Ishikawa (cell line): ENCODE measurements around the gene SESN2.

Experiments
- CEBPB ChIP-seq: IDR thresholded peaks from 2 replicates; pipeline ENCODE4 v1.6.1; 2012
- CREB1 ChIP-seq: IDR thresholded peaks from 2 replicates; pipeline ENCODE4 v1.6.1; 2012; ENCODE audit warnings: low read depth
- EGR1 ChIP-seq: IDR thresholded peaks from 2 replicates; pipeline ENCODE4 v1.6.1; 2012
- EP300 ChIP-seq: IDR thresholded peaks from 2 replicates; pipeline ENCODE4 v1.6.1; 2012; ENCODE audit warnings: borderline replicate concordance
- FOXM1 ChIP-seq: IDR thresholded peaks from 2 replicates; pipeline ENCODE4 v1.6.1; 2012; ENCODE audit warnings: low read depth, borderline replicate concordance
- MAX ChIP-seq: IDR thresholded peaks from 2 replicates; pipeline ENCODE4 v1.6.1; 2012
- NFIC ChIP-seq: IDR thresholded peaks from 2 replicates; pipeline ENCODE4 v1.6.1; 2012
- RAD21 ChIP-seq: IDR thresholded peaks from 2 replicates; pipeline ENCODE4 v1.6.1; 2012; ENCODE audit warnings: low read depth
- REST ChIP-seq: IDR thresholded peaks from 2 replicates; pipeline ENCODE4 v1.6.1; 2012; ENCODE audit warnings: low read depth, mild to moderate bottlenecking
- TAF1 ChIP-seq: IDR thresholded peaks from 2 replicates; pipeline ENCODE4 v1.6.1; 2012; ENCODE audit warnings: low read depth, mild to moderate bottlenecking
- TCF12 ChIP-seq: IDR thresholded peaks from 2 replicates; pipeline ENCODE4 v1.6.1; 2012; ENCODE audit warnings: low read depth
- TEAD4 ChIP-seq: IDR thresholded peaks from 2 replicates; pipeline ENCODE4 v1.6.1; 2012
- USF1 ChIP-seq: IDR thresholded peaks from 2 replicates; pipeline ENCODE4 v1.6.1; 2012
- YY1 ChIP-seq: IDR thresholded peaks from 2 replicates; pipeline ENCODE4 v1.6.1; 2012; ENCODE audit warnings: low read depth
- ZBTB7A ChIP-seq: IDR thresholded peaks from 2 replicates; pipeline ENCODE4 v1.6.1; 2012; ENCODE audit warnings: low read depth

SESN2 gene

GRCh38 chr1:28296401-28297261, 37.3 kb downstream of the SESN2 start:
- no peak for TF ChIP-seq RAD21
- no peak for TF ChIP-seq YY1
- no peak for TF ChIP-seq CEBPB
- no peak; the same call in 1 of the 2 replicates for TF ChIP-seq ZBTB7A
- TF ChIP-seq USF1: peak; percentile 84
- TF ChIP-seq FOXM1: no peak
- no peak for TF ChIP-seq REST
- TF ChIP-seq TEAD4: peak; percentile 12; the same call in 1 of the 2 replicates
- TF ChIP-seq TAF1: no peak
- no peak for TF ChIP-seq NFIC
- TF ChIP-seq MAX: no peak
- TF ChIP-seq EP300: no peak
- no peak for TF ChIP-seq CREB1

GRCh38 chr1:28297826-28298225, 38.5 kb downstream of the SESN2 start:
- no peak for TF ChIP-seq ZBTB7A
- no peak for TF ChIP-seq CREB1
- TF ChIP-seq NFIC: no peak
- no peak for TF ChIP-seq TCF12
- TF ChIP-seq REST: no peak
- no peak for TF ChIP-seq TEAD4
- no peak for TF ChIP-seq FOXM1
- TF ChIP-seq EGR1: no peak
- no peak for TF ChIP-seq RAD21
- TF ChIP-seq EP300: no peak

GRCh38 chr1:28298438-28298837, 39.1 kb downstream of the SESN2 start:
- TF ChIP-seq MAX: no peak
- TF ChIP-seq TEAD4: no peak
- TF ChIP-seq FOXM1: no peak
- TF ChIP-seq ZBTB7A: no peak
- no peak for TF ChIP-seq RAD21
- TF ChIP-seq YY1: no peak
- TF ChIP-seq CEBPB: no peak
- no peak for TF ChIP-seq REST
- no peak for TF ChIP-seq NFIC
- no peak for TF ChIP-seq TCF12
- TF ChIP-seq TAF1: no peak
- TF ChIP-seq EP300: no peak
- TF ChIP-seq CREB1: no peak

GRCh38 chr1:28301368-28302174, 42.3 kb downstream of the SESN2 start:
- TF ChIP-seq MAX (no peak), YY1 (no peak), TAF1 (no peak), CEBPB (no peak), TEAD4 (no peak), CREB1 (no peak), EP300 (no peak), REST (no peak)
